ENCODE data around the gene HDAC9. TPM values are rescaled to one million over a fixed set of nuclear protein-coding genes. Genes with fewer than 3 reads are reported as not detected.

HDAC9 gene
- total RNA-seq, 1 donor from 2014 or later = 32.4 TPM

- H3K27me3 ChIP-seq = no peaks in the 10 kb centered on the region
- no peak for DNase-seq (ENCODE audit: extremely low spot score in 2 of 2)
- no peak for TF ChIP-seq POLR2AphosphoS5 (IDR thresholded peaks at IDR 0.05; ENCODE audit: insufficient read depth in 1 of 2, low read depth in 1 of 2)
- TF ChIP-seq, protein P1, sequence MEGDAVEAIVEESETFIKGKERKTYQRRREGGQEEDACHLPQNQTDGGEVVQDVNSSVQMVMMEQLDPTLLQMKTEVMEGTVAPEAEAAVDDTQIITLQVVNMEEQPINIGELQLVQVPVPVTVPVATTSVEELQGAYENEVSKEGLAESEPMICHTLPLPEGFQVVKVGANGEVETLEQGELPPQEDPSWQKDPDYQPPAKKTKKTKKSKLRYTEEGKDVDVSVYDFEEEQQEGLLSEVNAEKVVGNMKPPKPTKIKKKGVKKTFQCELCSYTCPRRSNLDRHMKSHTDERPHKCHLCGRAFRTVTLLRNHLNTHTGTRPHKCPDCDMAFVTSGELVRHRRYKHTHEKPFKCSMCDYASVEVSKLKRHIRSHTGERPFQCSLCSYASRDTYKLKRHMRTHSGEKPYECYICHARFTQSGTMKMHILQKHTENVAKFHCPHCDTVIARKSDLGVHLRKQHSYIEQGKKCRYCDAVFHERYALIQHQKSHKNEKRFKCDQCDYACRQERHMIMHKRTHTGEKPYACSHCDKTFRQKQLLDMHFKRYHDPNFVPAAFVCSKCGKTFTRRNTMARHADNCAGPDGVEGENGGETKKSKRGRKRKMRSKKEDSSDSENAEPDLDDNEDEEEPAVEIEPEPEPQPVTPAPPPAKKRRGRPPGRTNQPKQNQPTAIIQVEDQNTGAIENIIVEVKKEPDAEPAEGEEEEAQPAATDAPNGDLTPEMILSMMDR (IDR thresholded peaks at IDR 0.05) = no peak
- TF ChIP-seq POLR2A (IDR thresholded peaks at IDR 0.05) = no peak
- no peak overlapping the region for H3K4me3 ChIP-seq
- H3K36me3 ChIP-seq = no peaks in the 10 kb centered on the region
- peaks cover 9% of the 10 kb centered on the region for H3K4me1 ChIP-seq
- H3K9me3 ChIP-seq = no peaks in the 10 kb centered on the region
- intact Hi-C loops (cut with DNase I) = no loop called here
- H3K27ac ChIP-seq = no peak overlapping the region
These were observed 25.1 kb downstream of the HDAC9 start for GRCh38 chr7:18520450-18521235.

- no peak overlapping the region for H3K27ac ChIP-seq
- H3K36me3 ChIP-seq = no peaks in the 10 kb centered on the region
- no peak for TF ChIP-seq POLR2AphosphoS5 (IDR thresholded peaks at IDR 0.05; ENCODE audit: insufficient read depth in 1 of 2, low read depth in 1 of 2)
- TF ChIP-seq, protein P1 (IDR thresholded peaks at IDR 0.05) = no peak
- TF ChIP-seq POLR2A (IDR thresholded peaks at IDR 0.05) = no peak
- H3K4me3 ChIP-seq = no peak overlapping the region
- intact Hi-C loops (cut with DNase I) = no loop called here
- H3K27me3 ChIP-seq = no peaks in the 10 kb centered on the region
- peaks cover 9% of the 10 kb centered on the region for H3K4me1 ChIP-seq
- no peak for DNase-seq (ENCODE audit: extremely low spot score in 2 of 2)
- no peaks in the 10 kb centered on the region for H3K9me3 ChIP-seq
These were observed 25.7 kb downstream of the HDAC9 start for GRCh38 chr7:18521236-18521589.

- TF ChIP-seq POLR2A (IDR thresholded peaks at IDR 0.05) (no peak), POLR2AphosphoS5 (IDR thresholded peaks at IDR 0.05; ENCODE audit: insufficient read depth in 1 of 2, low read depth in 1 of 2) (no peak)
- TF ChIP-seq, protein P1 (IDR thresholded peaks at IDR 0.05) = no peak
- H3K4me3 ChIP-seq = no peak overlapping the region
- no peaks in the 10 kb centered on the region for H3K27me3 ChIP-seq
- intact Hi-C loops (cut with DNase I) = no loop called here
- H3K9me3 ChIP-seq = no peaks in the 10 kb centered on the region
- no peak for DNase-seq (ENCODE audit: extremely low spot score in 2 of 2)
- no peak overlapping the region for H3K27ac ChIP-seq
- peaks cover 9% of the 10 kb centered on the region for H3K4me1 ChIP-seq
- H3K36me3 ChIP-seq = no peaks in the 10 kb centered on the region
These were observed 26.5 kb downstream of the HDAC9 start for GRCh38 chr7:18521945-18522566.

GRCh38 chr7:18524248-18524647 is 28.7 kb downstream of the HDAC9 start:
- Histone ChIP-seq H3K4me3 (no peak overlapping the region), H3K36me3 (no peaks in the 10 kb centered on the region), H3K27ac (no peak overlapping the region), H3K27me3 (no peaks in the 10 kb centered on the region), H3K9me3 (no peaks in the 10 kb centered on the region), H3K4me1 (peaks cover 9% of the 10 kb centered on the region)
- DNase-seq (ENCODE audit: extremely low spot score in 2 of 2) = no peak
- intact Hi-C loops (cut with DNase I) = no loop called here
- TF ChIP-seq POLR2AphosphoS5 (IDR thresholded peaks at IDR 0.05; ENCODE audit: insufficient read depth in 1 of 2, low read depth in 1 of 2) (no peak), POLR2A (IDR thresholded peaks at IDR 0.05) (no peak)
- TF ChIP-seq, protein P1 (IDR thresholded peaks at IDR 0.05) = no peak

DNA sequence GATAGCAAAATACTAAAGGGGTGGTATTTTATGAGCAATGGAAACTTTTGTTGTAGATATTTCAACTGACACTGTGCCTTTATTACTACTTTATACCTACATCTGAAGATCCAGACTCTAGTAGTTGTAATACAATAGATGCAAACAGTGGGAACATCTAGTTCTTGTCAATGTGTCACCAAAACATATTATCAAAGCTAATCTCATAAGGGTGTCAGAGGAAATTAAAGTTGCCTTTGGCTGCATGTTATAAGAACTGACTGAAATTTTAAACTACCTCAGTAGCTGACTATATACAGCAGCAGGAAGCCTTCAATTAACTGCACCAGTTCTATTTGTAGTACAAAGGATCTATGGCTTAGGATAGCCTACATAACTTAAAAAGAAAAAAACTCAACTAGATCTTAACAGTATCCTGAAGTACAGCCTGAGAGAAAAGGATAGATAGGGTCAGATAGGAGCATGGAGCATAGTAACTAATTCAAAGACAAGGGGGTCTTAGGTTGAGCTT is 30.9 kb downstream of the HDAC9 start:
- H3K27me3 ChIP-seq = no peaks in the 10 kb centered on the region
- intact Hi-C loops (cut with DNase I) = no loop called here
- TF ChIP-seq, protein P1 (IDR thresholded peaks at IDR 0.05) = no peak
- TF ChIP-seq POLR2A (IDR thresholded peaks at IDR 0.05) (no peak), POLR2AphosphoS5 (IDR thresholded peaks at IDR 0.05; ENCODE audit: insufficient read depth in 1 of 2, low read depth in 1 of 2) (no peak)
- H3K27ac ChIP-seq = no peak overlapping the region
- no peak overlapping the region for H3K4me3 ChIP-seq
- H3K36me3 ChIP-seq = no peaks in the 10 kb centered on the region
- DNase-seq (ENCODE audit: extremely low spot score in 2 of 2) = no peak
- no peaks in the 10 kb centered on the region for H3K4me1 ChIP-seq
- H3K9me3 ChIP-seq = no peaks in the 10 kb centered on the region

All from vagina (tissue), 2 donors.